Stomach (tissue), 4 donors: ENCODE results near the gene NPAS4.
"Not testable (repeated sequence)": the region's sequence is repeated elsewhere in the genome, so short reads cannot be mapped to it uniquely, and the experiment has no call there.

Experiments used
- CTCF ChIP-seq, 7 experiments: fragments of 450-650 bp in 4 of 7; fragments of 200-600 bp in 3 of 7; sonication (generic) in 3 of 7; IDR thresholded peaks; one replicate each; pipeline ENCODE4 v1.5.1; 2016 to 2019; ENCODE audit warnings: antibody characterized with exemption in 7 of 7, control low read depth in 2 of 7, mild to moderate bottlenecking in 1 of 7
- POLR2A ChIP-seq, 4 donors: fragments of 450-650 bp; IDR thresholded peaks; one replicate each; pipeline ENCODE4 v1.6.1; 2016; ENCODE audit warnings: antibody characterized with exemption in 4 of 4, control low read depth in 2 of 4, mild to moderate bottlenecking in 1 of 4, moderate library complexity in 1 of 4

GRCh38 chr11:66384316-66384715, 36.5 kb upstream of the NPAS4 start:
- TF ChIP-seq CTCF, POLR2A (IDR thresholded peaks at IDR 0.05): not testable (repeated sequence)
